ENCODE results near the gene GON4L. TPM values are rescaled to one million over a fixed set of nuclear protein-coding genes. Genes with fewer than 3 reads are reported as not detected.

Gene GON4L
- total and polyA plus RNA-seq, 8 donors = 9.3 to 68.7 (median 39.0) TPM

- no peak for TF ChIP-seq POLR2A (IDR thresholded peaks at IDR 0.05)
- TF ChIP-seq POLR2AphosphoS5 (IDR thresholded peaks at IDR 0.05) = no peak
- no peak for TF ChIP-seq CTCF (IDR thresholded peaks at IDR 0.05)
- TF ChIP-seq EP300 (IDR thresholded peaks at IDR 0.05) = no peak
- 51 to 56% (median 51%) methylated on average over 20 of the region's 20 CpGs for WGBS, 5 donors
- no peak for DNase-seq
- Histone ChIP-seq H3K27ac (peak overlapping the region; percentile 74 to 91 (median 88)), H3K36me3 (peaks cover 15 to 39% (median 36%) of the 10 kb centered on the region in 4 donors), H3K4me3 (peak overlapping the region; percentile 73 to 82 (median 78)), H3K9me3 (no peaks in the 10 kb centered on the region), H3K4me1 (peaks cover 14 to 56% (median 31%) of the 10 kb centered on the region in 4 donors), H3K27me3 (peaks cover 0 to 13% (median 6%) of the 10 kb centered on the region in 3 donors)
- intact Hi-C loops (cut with DNase I; ENCODE audit: low total_unique reads) = no loop called here
These were observed 598 bp downstream of the GON4L start for GRCh38 chr1:155856257-155856974.

- intact Hi-C loops (cut with DNase I; ENCODE audit: low total_unique reads) = no loop called here
- H3K4me1 ChIP-seq = peaks cover under 1 to 37% (median 10%) of the 10 kb centered on the region in 4 donors
- no peaks in the 10 kb centered on the region for H3K27me3 ChIP-seq
- WGBS, 5 donors = 78 to 84% (median 82%) methylated on average over 3 of the region's 3 CpGs
- H3K9me3 ChIP-seq = no peaks in the 10 kb centered on the region
- H3K27ac ChIP-seq = no peak overlapping the region
- H3K4me3 ChIP-seq = no peak overlapping the region
- no peak for DNase-seq
- TF ChIP-seq EP300 (IDR thresholded peaks at IDR 0.05) = no peak
- no peak for TF ChIP-seq POLR2AphosphoS5 (IDR thresholded peaks at IDR 0.05)
- TF ChIP-seq POLR2A (IDR thresholded peaks at IDR 0.05) = no peak
- no peak for TF ChIP-seq CTCF (IDR thresholded peaks at IDR 0.05)
- peaks cover 35 to 93% (median 80%) of the 10 kb centered on the region in 4 donors for H3K36me3 ChIP-seq
These were observed 6.7 kb downstream of the GON4L start for GRCh38 chr1:155850345-155850744.

GRCh38 chr1:155847823-155848529 is 9.0 kb downstream of the GON4L start:
- H3K36me3 ChIP-seq = peaks cover 33 to 92% (median 83%) of the 10 kb centered on the region in 4 donors
- TF ChIP-seq POLR2A (IDR thresholded peaks at IDR 0.05) (no peak), EP300 (IDR thresholded peaks at IDR 0.05) (no peak), CTCF (IDR thresholded peaks at IDR 0.05) (no peak), POLR2AphosphoS5 (IDR thresholded peaks at IDR 0.05) (no peak)
- no peaks in the 10 kb centered on the region for H3K9me3 ChIP-seq
- H3K4me3 ChIP-seq = no peak overlapping the region
- 81 to 100% (median 91%) methylated on average over 1 of the region's 1 CpG for WGBS, 5 donors
- no peaks in the 10 kb centered on the region for H3K27me3 ChIP-seq
- H3K4me1 ChIP-seq = peaks cover 0 to 35% (median 18%) of the 10 kb centered on the region in 4 donors
- no peak for DNase-seq
- no peak overlapping the region for H3K27ac ChIP-seq
- intact Hi-C loops (cut with DNase I; ENCODE audit: low total_unique reads) = no loop called here

GRCh38 chr1:155844860-155845421 is 12.1 kb downstream of the GON4L start:
- intact Hi-C loops (cut with DNase I; ENCODE audit: low total_unique reads) = no loop called here
- 83 to 91% (median 89%) methylated on average over 1 of the region's 1 CpG for WGBS, 5 donors
- H3K27me3 ChIP-seq = no peaks in the 10 kb centered on the region
- no peak overlapping the region for H3K27ac ChIP-seq
- no peak for DNase-seq
- TF ChIP-seq CTCF (IDR thresholded peaks at IDR 0.05) (no peak), EP300 (IDR thresholded peaks at IDR 0.05) (no peak), POLR2A (IDR thresholded peaks at IDR 0.05) (no peak), POLR2AphosphoS5 (IDR thresholded peaks at IDR 0.05) (no peak)
- peaks cover 27 to 72% (median 62%) of the 10 kb centered on the region in 4 donors for H3K36me3 ChIP-seq
- no peak overlapping the region for H3K4me3 ChIP-seq
- H3K4me1 ChIP-seq = peaks cover 0 to 20% (median 12%) of the 10 kb centered on the region in 4 donors
- H3K9me3 ChIP-seq = no peaks in the 10 kb centered on the region
